ENCODE results near the gene FGFR3.

FGFR3 gene

DNA sequence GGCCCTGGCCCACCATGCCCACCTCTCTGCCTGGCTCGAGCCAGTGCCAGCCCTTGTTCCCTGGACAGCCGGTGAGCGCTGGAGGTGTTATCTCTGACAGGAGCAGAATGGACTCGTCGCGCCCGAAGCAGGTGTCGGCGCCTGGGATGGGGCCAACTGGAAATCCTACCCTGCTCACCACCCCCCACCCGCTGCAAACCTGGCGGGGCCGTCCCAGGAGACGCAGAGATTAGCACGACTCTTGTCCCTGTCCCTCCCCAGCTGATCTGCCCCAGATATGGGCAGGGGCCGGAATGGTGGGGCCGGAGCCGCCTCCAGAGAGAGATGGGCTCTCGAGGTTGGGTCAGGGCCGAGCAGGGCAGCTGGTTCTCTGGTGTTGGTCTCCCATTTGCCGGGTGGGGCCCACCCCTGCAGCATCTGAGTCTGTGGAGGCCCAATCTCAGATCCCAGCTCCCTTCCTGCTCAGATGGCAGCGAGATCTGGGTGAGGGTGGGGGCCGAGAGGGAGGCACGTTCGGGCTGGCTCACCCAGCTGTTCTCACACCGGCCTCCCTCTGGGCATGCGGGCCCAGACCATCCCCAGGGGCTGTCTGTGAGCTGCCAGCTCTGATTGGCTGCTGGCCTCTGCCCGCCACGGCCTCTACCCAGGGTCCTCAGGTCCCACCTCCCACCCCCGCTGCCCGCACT is 20.1 kb upstream of the FGFR3 start:
- Histone ChIP-seq H3K9ac (ENCODE audit: low read depth, low read length) (no peak overlapping the region), H3K4me1 (ENCODE audit: control insufficient read depth, insufficient read depth, low read length) (peaks cover 3% of the 10 kb centered on the region)

DNA sequence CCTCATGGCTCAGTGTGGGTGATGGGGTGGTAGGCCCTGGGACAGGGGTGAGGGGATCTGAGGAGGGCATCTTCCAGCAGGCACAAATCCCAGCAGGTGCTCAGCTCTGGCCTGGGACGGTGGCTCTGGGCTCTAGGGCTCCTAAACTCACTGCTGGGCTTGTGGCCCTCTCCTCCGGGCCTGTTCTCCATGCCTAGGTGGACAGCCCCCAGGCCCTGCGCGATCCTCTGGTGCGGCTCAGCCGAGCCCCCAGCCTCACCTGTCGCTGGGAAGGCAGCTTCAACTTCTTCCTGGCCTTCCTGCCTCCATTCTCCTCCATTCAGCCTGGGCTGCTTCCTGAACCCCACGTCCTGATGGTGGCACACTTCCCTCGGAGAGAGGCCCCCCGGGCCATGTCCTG is 19.3 kb upstream of the FGFR3 start:
- Histone ChIP-seq H3K4me3 (ENCODE audit: low read length) (no peak overlapping the region), H3K27me3 (ENCODE audit: control insufficient read depth, insufficient read depth, low read length) (peaks cover 10% of the 10 kb centered on the region), H3K9me3 (replicated peaks; ENCODE audit: low read length) (no peaks in the 10 kb centered on the region), H3K4me2 (ENCODE audit: low read length) (no peak overlapping the region), H3K36me3 (ENCODE audit: insufficient read depth, low read length) (no peaks in the 10 kb centered on the region), H3K4me1 (ENCODE audit: control insufficient read depth, insufficient read depth, low read length) (peaks cover 3% of the 10 kb centered on the region), H3K9ac (ENCODE audit: low read depth, low read length) (no peak overlapping the region)

More for the DNA sequence above, 20.1 kb upstream of the FGFR3 start:
- Histone ChIP-seq H3K4me2 (ENCODE audit: low read length) (no peak overlapping the region), H3K9me3 (replicated peaks; ENCODE audit: low read length) (no peaks in the 10 kb centered on the region), H3K27me3 (ENCODE audit: control insufficient read depth, insufficient read depth, low read length) (peaks cover 10% of the 10 kb centered on the region), H3K36me3 (ENCODE audit: insufficient read depth, low read length) (no peaks in the 10 kb centered on the region), H3K4me3 (ENCODE audit: low read length) (no peak overlapping the region)

- Histone ChIP-seq H3K4me1 (ENCODE audit: control insufficient read depth, insufficient read depth, low read length) (peaks cover 3% of the 10 kb centered on the region), H3K9ac (ENCODE audit: low read depth, low read length) (no peak overlapping the region), H3K4me2 (ENCODE audit: low read length) (no peak overlapping the region), H3K27me3 (ENCODE audit: control insufficient read depth, insufficient read depth, low read length) (peaks cover 10% of the 10 kb centered on the region), H3K4me3 (ENCODE audit: low read length) (no peak overlapping the region), H3K36me3 (ENCODE audit: insufficient read depth, low read length) (no peaks in the 10 kb centered on the region), H3K9me3 (replicated peaks; ENCODE audit: low read length) (no peaks in the 10 kb centered on the region)
Measured at GRCh38 chr4:1775731-1776500, 17.2 kb upstream of the FGFR3 start.

DNA sequence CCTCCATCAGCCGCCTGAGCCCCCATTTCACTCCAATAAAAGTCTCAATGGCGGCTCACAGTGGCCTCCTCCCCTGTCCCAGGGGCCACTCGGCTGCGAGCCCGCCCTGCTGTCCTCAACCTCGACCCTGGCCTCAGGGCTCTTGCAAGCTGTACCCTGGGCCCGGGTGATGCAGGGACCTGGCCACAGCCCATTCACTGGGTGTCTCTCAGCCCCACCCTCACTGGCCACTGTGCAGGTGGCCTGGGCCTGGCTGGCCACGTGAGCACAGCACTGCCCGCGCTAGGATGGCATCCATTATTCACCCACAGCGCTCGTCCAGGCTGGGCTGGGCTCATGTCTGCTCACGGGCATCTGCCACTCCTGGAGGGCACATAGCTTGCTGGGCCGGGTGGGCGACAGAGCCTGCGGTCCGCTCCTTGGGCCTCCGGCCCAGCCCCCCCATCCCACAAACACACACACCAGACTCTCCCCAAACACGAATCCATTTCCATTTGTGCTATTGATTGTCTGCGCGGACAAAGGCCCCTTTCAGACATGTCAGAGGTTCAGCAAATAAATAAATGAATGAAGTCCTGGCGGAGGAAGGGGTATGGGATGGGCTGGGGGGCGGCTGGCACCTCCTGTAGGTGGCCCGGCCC is 16.5 kb upstream of the FGFR3 start:
- Histone ChIP-seq H3K36me3 (ENCODE audit: insufficient read depth, low read length) (no peaks in the 10 kb centered on the region), H3K27me3 (ENCODE audit: control insufficient read depth, insufficient read depth, low read length) (peaks cover 10% of the 10 kb centered on the region), H3K4me2 (ENCODE audit: low read length) (no peak overlapping the region), H3K9ac (ENCODE audit: low read depth, low read length) (no peak overlapping the region), H3K4me3 (ENCODE audit: low read length) (no peak overlapping the region), H3K4me1 (ENCODE audit: control insufficient read depth, insufficient read depth, low read length) (peaks cover 3% of the 10 kb centered on the region), H3K9me3 (replicated peaks; ENCODE audit: low read length) (no peaks in the 10 kb centered on the region)

- H3K9ac ChIP-seq (ENCODE audit: low read depth, low read length), result no peak overlapping the region
- H3K4me2 ChIP-seq (ENCODE audit: low read length), result no peak overlapping the region
- no peaks in the 10 kb centered on the region for H3K36me3 ChIP-seq (ENCODE audit: insufficient read depth, low read length)
- H3K4me1 ChIP-seq (ENCODE audit: control insufficient read depth, insufficient read depth, low read length), result peaks cover 3% of the 10 kb centered on the region
- no peak overlapping the region for H3K4me3 ChIP-seq (ENCODE audit: low read length)
- no peaks in the 10 kb centered on the region for H3K9me3 ChIP-seq (replicated peaks; ENCODE audit: low read length)
- peaks cover 10% of the 10 kb centered on the region for H3K27me3 ChIP-seq (ENCODE audit: control insufficient read depth, insufficient read depth, low read length)
Measured at GRCh38 chr4:1777822-1778641, 15.1 kb upstream of the FGFR3 start.

DNA sequence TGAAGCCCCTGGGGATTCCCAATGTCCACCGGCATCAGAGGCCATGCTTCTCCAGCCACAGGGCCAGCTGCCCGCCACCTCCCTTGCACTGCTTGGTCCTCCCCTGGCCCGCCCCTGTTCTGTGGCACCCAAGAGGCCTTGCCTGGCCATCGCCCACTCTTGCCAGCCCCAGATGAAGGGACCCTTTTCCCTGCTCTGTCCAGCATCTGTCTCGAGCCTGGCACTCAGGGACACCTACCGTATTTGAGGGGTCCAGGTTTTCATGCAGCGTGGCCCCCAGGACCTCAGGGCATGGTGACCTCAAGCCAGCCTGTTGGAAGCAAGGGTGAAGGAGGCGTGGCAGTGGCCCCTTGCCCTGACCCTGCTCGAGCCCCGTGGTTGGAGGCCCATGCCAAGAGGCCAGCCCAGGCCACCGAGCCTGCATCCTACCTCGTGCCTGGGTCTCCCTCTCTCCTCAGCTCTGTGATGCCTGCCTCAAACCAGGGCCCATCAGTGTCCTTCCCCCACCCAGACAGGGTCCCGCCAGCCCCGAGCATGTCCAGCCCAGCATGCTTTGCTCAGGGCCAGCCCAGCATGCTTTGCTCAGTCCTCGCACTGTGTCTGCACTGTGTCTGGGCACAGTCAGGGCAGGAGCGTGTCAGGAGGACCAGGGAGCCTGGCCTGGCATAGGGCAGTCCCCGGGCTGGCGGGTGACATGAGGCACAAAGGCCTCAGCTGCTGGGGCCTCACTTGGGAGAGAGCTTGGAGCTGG is 14.3 kb upstream of the FGFR3 start:
- peaks cover 7% of the 10 kb centered on the region for H3K27me3 ChIP-seq (ENCODE audit: control insufficient read depth, insufficient read depth, low read length)
- H3K4me3 ChIP-seq (ENCODE audit: low read length), result no peak overlapping the region
- H3K9ac ChIP-seq (ENCODE audit: low read depth, low read length), result no peak overlapping the region
- H3K36me3 ChIP-seq (ENCODE audit: insufficient read depth, low read length), result no peaks in the 10 kb centered on the region
- H3K4me2 ChIP-seq (ENCODE audit: low read length), result no peak overlapping the region
- H3K4me1 ChIP-seq (ENCODE audit: control insufficient read depth, insufficient read depth, low read length), result peaks cover 3% of the 10 kb centered on the region
- no peaks in the 10 kb centered on the region for H3K9me3 ChIP-seq (replicated peaks; ENCODE audit: low read length)

GRCh38 chr4:1779588-1780382 is 13.3 kb upstream of the FGFR3 start:
- H3K9ac ChIP-seq (ENCODE audit: low read depth, low read length), result no peak overlapping the region
- H3K4me1 ChIP-seq (ENCODE audit: control insufficient read depth, insufficient read depth, low read length), result peaks cover 3% of the 10 kb centered on the region
- peaks cover 15% of the 10 kb centered on the region for H3K27me3 ChIP-seq (ENCODE audit: control insufficient read depth, insufficient read depth, low read length)
- H3K4me2 ChIP-seq (ENCODE audit: low read length), result no peak overlapping the region
- H3K36me3 ChIP-seq (ENCODE audit: insufficient read depth, low read length), result no peaks in the 10 kb centered on the region
- H3K9me3 ChIP-seq (replicated peaks; ENCODE audit: low read length), result no peaks in the 10 kb centered on the region
- no peak overlapping the region for H3K4me3 ChIP-seq (ENCODE audit: low read length)

DNA sequence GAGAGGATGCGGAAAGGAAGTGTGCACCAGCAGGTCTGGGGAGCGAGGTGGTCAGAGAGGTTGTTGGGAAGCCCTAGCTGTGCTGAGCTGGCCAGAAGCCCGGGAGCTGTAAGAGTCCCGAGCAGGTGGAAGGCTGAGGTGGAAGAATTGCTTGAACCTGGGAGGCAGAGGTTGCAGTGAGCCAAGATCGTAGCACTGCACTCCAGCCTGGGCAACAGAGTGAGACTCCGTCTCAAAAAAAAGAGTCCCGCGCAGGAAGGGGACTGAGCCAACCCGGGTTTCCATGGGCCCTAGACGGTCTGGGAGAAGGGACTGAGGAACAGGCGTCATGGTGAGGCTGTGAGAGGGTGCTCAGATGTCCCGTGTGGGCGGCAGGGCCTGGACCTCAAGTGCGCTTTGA is 12.7 kb upstream of the FGFR3 start:
- no peaks in the 10 kb centered on the region for H3K36me3 ChIP-seq (ENCODE audit: insufficient read depth, low read length)
- peaks cover 3% of the 10 kb centered on the region for H3K4me1 ChIP-seq (ENCODE audit: control insufficient read depth, insufficient read depth, low read length)
- no peak overlapping the region for H3K9ac ChIP-seq (ENCODE audit: low read depth, low read length)
- H3K27me3 ChIP-seq (ENCODE audit: control insufficient read depth, insufficient read depth, low read length), result peaks cover 17% of the 10 kb centered on the region
- H3K9me3 ChIP-seq (replicated peaks; ENCODE audit: low read length), result no peaks in the 10 kb centered on the region
- no peak overlapping the region for H3K4me3 ChIP-seq (ENCODE audit: low read length)
- H3K4me2 ChIP-seq (ENCODE audit: low read length), result no peak overlapping the region

DNA sequence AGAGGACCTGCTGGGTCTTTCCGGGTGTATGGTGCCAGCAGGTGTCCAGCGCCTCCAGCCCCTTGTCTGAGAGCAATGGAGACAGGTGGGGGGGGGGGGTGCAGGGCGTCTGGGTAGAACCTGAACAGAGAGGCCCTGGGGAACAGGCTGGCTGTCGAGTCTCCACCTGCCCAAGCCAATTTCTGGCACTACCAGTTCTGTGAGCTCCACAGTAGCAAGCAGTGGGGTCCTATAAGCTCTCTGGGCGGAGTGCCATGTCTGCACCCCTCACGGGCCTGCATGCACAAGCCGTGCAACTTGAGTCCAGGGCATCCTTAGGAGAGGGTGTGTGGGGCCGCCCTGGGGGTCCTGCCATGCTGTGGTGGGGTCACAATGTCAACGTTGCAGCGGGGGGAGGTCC is 10.1 kb upstream of the FGFR3 start:
- H3K4me1 ChIP-seq (ENCODE audit: control insufficient read depth, insufficient read depth, low read length), result no peaks in the 10 kb centered on the region
- no peaks in the 10 kb centered on the region for H3K36me3 ChIP-seq (ENCODE audit: insufficient read depth, low read length)
- no peaks in the 10 kb centered on the region for H3K9me3 ChIP-seq (replicated peaks; ENCODE audit: low read length)
- H3K4me2 ChIP-seq (ENCODE audit: low read length), result no peak overlapping the region
- peaks cover 25% of the 10 kb centered on the region for H3K27me3 ChIP-seq (ENCODE audit: control insufficient read depth, insufficient read depth, low read length)
- no peak overlapping the region for H3K9ac ChIP-seq (ENCODE audit: low read depth, low read length)
- no peak overlapping the region for H3K4me3 ChIP-seq (ENCODE audit: low read length)

DNA sequence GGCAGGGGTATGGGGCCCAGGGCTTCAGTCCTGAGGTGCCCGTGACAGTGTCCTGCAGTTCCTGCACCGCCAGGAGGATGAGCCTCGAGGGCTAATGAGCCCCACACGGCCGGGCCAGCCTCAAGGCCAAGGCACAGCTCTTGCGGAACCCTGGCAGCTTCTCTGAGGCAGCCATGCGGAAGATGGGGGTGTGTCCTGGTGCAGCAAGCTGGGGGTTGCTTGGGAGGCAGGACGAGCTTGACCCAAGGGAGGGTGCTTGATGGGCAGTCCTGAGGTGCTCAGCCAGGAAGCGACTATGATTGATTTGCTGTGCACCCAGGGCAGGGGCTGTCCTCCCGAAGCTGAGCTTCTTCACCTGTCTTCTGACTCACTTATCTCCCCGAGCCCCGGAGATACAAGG is 9.1 kb upstream of the FGFR3 start:
- H3K36me3 ChIP-seq (ENCODE audit: insufficient read depth, low read length), result no peaks in the 10 kb centered on the region
- H3K4me1 ChIP-seq (ENCODE audit: control insufficient read depth, insufficient read depth, low read length), result no peaks in the 10 kb centered on the region
- peaks cover 25% of the 10 kb centered on the region for H3K27me3 ChIP-seq (ENCODE audit: control insufficient read depth, insufficient read depth, low read length)
- no peaks in the 10 kb centered on the region for H3K9me3 ChIP-seq (replicated peaks; ENCODE audit: low read length)
- H3K4me2 ChIP-seq (ENCODE audit: low read length), result no peak overlapping the region
- no peak overlapping the region for H3K4me3 ChIP-seq (ENCODE audit: low read length)
- H3K9ac ChIP-seq (ENCODE audit: low read depth, low read length), result no peak overlapping the region

All from skeletal muscle satellite cell (primary cell).